ENCODE measurements around the gene DBT.

DNA sequence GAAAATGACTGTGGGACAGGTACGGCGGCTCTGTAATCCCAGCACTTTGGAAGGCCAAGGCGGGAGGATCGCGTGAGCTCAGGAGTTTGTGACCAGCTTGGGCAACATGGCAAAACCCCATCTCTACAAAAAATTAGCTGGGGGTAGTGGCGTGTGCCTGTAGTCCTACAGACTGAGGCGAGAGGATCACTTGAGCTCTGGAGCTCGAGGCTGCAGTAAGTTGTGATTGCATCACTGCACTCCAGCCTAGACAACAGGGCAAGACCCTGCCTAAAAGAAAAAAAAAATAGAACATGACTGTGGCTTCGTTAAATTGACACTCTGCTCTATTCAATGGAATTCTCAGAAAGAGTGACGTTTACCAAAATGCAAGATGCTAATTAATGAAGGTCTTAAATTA is 3.9 kb upstream of the DBT start:
- TF ChIP-seq, protein P1, sequence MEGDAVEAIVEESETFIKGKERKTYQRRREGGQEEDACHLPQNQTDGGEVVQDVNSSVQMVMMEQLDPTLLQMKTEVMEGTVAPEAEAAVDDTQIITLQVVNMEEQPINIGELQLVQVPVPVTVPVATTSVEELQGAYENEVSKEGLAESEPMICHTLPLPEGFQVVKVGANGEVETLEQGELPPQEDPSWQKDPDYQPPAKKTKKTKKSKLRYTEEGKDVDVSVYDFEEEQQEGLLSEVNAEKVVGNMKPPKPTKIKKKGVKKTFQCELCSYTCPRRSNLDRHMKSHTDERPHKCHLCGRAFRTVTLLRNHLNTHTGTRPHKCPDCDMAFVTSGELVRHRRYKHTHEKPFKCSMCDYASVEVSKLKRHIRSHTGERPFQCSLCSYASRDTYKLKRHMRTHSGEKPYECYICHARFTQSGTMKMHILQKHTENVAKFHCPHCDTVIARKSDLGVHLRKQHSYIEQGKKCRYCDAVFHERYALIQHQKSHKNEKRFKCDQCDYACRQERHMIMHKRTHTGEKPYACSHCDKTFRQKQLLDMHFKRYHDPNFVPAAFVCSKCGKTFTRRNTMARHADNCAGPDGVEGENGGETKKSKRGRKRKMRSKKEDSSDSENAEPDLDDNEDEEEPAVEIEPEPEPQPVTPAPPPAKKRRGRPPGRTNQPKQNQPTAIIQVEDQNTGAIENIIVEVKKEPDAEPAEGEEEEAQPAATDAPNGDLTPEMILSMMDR (IDR thresholded peaks at IDR 0.05): no peak
- TF ChIP-seq ZFX (IDR thresholded peaks at IDR 0.05; ENCODE audit: borderline replicate concordance): no peak

Data from 22Rv1 (cell line).